HCT116 (cell line): ENCODE results near the gene MARCHF6. TPM values are rescaled to one million over a fixed set of nuclear protein-coding genes. Genes with fewer than 3 reads are reported as not detected.

Experiments used
- ATAC-seq: fragments of 200-7000 bp; cut with Tn5 transposase; 2 replicates; pipeline ENCODE4 v1.9.1; 2020; ENCODE audit warnings: mild to moderate bottlenecking, moderate library complexity
- BruUV-seq: library from RNA; stranded (reverse); fragments of 400-500 nt; replicated peaks from 2 replicates; lab custom pipeline; 2021; lab: Mats Ljungman, UMichigan
- CTCF ChIA-PET: fragments of 300-600 bp; sonication (Branson Sonifier 250); formaldehyde crosslinking; loops from one replicate; lab custom pipeline; 2021; ENCODE audit warnings: antibody characterized with exemption; lab: Charles Lee
- POLR2A ChIA-PET: fragments of 300-600, 350-600 bp; sonication (Branson Sonifier 250); formaldehyde crosslinking; loops from one replicate; lab custom pipeline; 2021; ENCODE audit warnings: antibody characterized with exemption; lab: Charles Lee
- RAD21 ChIA-PET, 2 experiments: fragments of 300-600 bp; sonication (Branson Sonifier 250); formaldehyde crosslinking; loops; one replicate each; lab custom pipeline; 2023; ENCODE audit warnings: low total read pairs in 2 of 2; ENCODE audit not compliant: uncharacterized antibody in 2 of 2, unreplicated experiment in 2 of 2, low non-redundant PET in 1 of 2; lab: Charles Lee
- DNase-seq: peaks from one replicate; pipeline ENCODE4 v3.0.0-alpha.2; 2010; ENCODE audit warnings: low read depth, low spot score
- H2AFZ ChIP-seq: fragments of 200-600 bp; shearing (Covaris generic), sonication (generic); 2 replicates; pipeline ENCODE4 v1.6.1; 2017; ENCODE audit warnings: low read depth, mixed run types, mixed read lengths, antibody characterized with exemption, low read length; ENCODE audit not compliant: poor library complexity, severe bottlenecking
- H3K27ac ChIP-seq: 2 replicates; pipeline ENCODE4 v1.5.1; 2012; ENCODE audit warnings: low read depth, low read length
- H3K27me3 ChIP-seq: fragments of 200-600 bp; sonication (generic); 2 replicates; pipeline ENCODE4 v1.6.1; 2016; ENCODE audit warnings: mixed run types, low read length, mixed read lengths; ENCODE audit not compliant: insufficient read depth
- H3K36me3 ChIP-seq, 2 experiments: fragments of 200-500 bp in 1 of 2; fragments of 200-600 bp in 1 of 2; sonication (Bioruptor generic) in 1 of 2; sonication (generic) in 1 of 2; 2 replicates each; pipeline versions ENCODE4 v1.5.1 to v1.6.1; 2014 to 2016; ENCODE audit warnings: low read length in 2 of 2, inconsistent platforms in 1 of 2, mixed read lengths in 1 of 2, mixed run types in 1 of 2; ENCODE audit not compliant: insufficient read depth in 2 of 2, control insufficient read depth in 1 of 2
- H3K4me1 ChIP-seq, 2 experiments: fragments of 200-600 bp in 1 of 2; sonication (generic) in 1 of 2; 2 replicates each; pipeline versions ENCODE4 v1.5.1 to v1.6.1; 2012 to 2017; ENCODE audit warnings: low read length in 2 of 2, inconsistent platforms in 1 of 2, mild to moderate bottlenecking in 1 of 2, mixed read lengths in 1 of 2, mixed run types in 1 of 2, moderate library complexity in 1 of 2; ENCODE audit not compliant: insufficient read depth in 2 of 2, control insufficient read depth in 1 of 2
- H3K4me2 ChIP-seq: fragments of 200-600 bp; sonication (generic); 2 replicates; pipeline ENCODE4 v1.6.1; 2017; ENCODE audit warnings: mixed run types, low read length, mixed read lengths
- H3K4me3 ChIP-seq, 2 experiments: fragments of 200-600 bp in 1 of 2; sonication (generic) in 1 of 2; replicated peaks in 1 of 2; 2 replicates each; pipeline ENCODE4 v1.5.1; 2011 to 2016; ENCODE audit warnings: low read length in 2 of 2, control low read depth in 1 of 2, low read depth in 1 of 2, mild to moderate bottlenecking in 1 of 2, mixed read lengths in 1 of 2, mixed run types in 1 of 2
- H3K79me2 ChIP-seq: fragments of 200-600 bp; sonication (generic); 2 replicates; pipeline ENCODE4 v1.6.1; 2017; ENCODE audit warnings: mild to moderate bottlenecking, mixed run types, low read length, moderate library complexity, mixed read lengths; ENCODE audit not compliant: insufficient read depth
- H3K9ac ChIP-seq: fragments of 200-600 bp; sonication (generic); 2 replicates; pipeline ENCODE4 v1.6.1; 2016; ENCODE audit warnings: low read length, mixed read lengths
- H3K9me2 ChIP-seq: fragments of 200-600 bp; sonication (generic), shearing (Covaris generic); 2 replicates; pipeline ENCODE4 v1.6.1; 2017; ENCODE audit warnings: mixed run types, mild to moderate bottlenecking, moderate library complexity; ENCODE audit not compliant: insufficient read depth
- H3K9me3 ChIP-seq, 2 experiments: fragments of 200-500 bp in 1 of 2; fragments of 200-600 bp in 1 of 2; sonication (Bioruptor generic) in 1 of 2; sonication (generic) in 1 of 2; 2 replicates each; pipeline ENCODE4 v1.6.1; 2014 to 2017; ENCODE audit warnings: low read length in 2 of 2, mixed read lengths in 2 of 2, inconsistent platforms in 1 of 2, low read depth in 1 of 2, mild to moderate bottlenecking in 1 of 2, mixed run types in 1 of 2, moderate library complexity in 1 of 2; ENCODE audit not compliant: control insufficient read depth in 1 of 2, insufficient read depth in 1 of 2
- H4K20me1 ChIP-seq: fragments of 200-600 bp; sonication (generic), shearing (Covaris generic); 2 replicates; pipeline ENCODE4 v1.6.1; 2017; ENCODE audit warnings: mixed run types, mild to moderate bottlenecking, moderate library complexity; ENCODE audit not compliant: insufficient read depth
- CEBPB ChIP-seq: IDR thresholded peaks from 2 replicates; pipeline ENCODE4 v1.6.1; 2012; ENCODE audit warnings: low read depth
- EZH2 ChIP-seq: fragments of 200-600 bp; sonication (generic); IDR thresholded peaks from 2 replicates; pipeline ENCODE4 v1.6.1; 2017; ENCODE audit warnings: antibody characterized with exemption, mixed run types
- EZH2phosphoT487 ChIP-seq: fragments of 200-600 bp; IDR thresholded peaks from 2 replicates; pipeline ENCODE4 v1.6.1; 2018; ENCODE audit warnings: antibody characterized with exemption, borderline replicate concordance
- FOSL1 ChIP-seq: IDR thresholded peaks from 2 replicates; pipeline ENCODE4 v1.6.1; 2012; ENCODE audit warnings: low read depth
- JUND ChIP-seq: IDR thresholded peaks from 2 replicates; pipeline ENCODE4 v1.6.1; 2012
- POLR2A ChIP-seq: IDR thresholded peaks from 2 replicates; pipeline ENCODE4 v1.7.0; 2011; ENCODE audit warnings: borderline replicate concordance; ENCODE audit not compliant: insufficient read depth, insufficient read length; ENCODE audit errors: extremely low read depth
- POLR2AphosphoS5 ChIP-seq: IDR thresholded peaks from 2 replicates; pipeline ENCODE4 v1.6.1; 2011; ENCODE audit warnings: mild to moderate bottlenecking, low read depth, low read length, moderate library complexity
- RAD21 ChIP-seq: IDR thresholded peaks from 2 replicates; pipeline ENCODE4 v1.6.1; 2012; ENCODE audit warnings: low read depth, mild to moderate bottlenecking
- SIN3A ChIP-seq: IDR thresholded peaks from 2 replicates; pipeline ENCODE4 v1.6.1; 2012; ENCODE audit warnings: low read depth
- SP1 ChIP-seq: IDR thresholded peaks from 2 replicates; pipeline ENCODE4 v1.6.1; 2012; ENCODE audit warnings: low read depth
- TCF7L2 ChIP-seq: IDR thresholded peaks from 2 replicates; pipeline ENCODE4 v1.7.0; 2011; ENCODE audit warnings: borderline replicate concordance, inconsistent platforms; ENCODE audit not compliant: insufficient read depth, insufficient read length; ENCODE audit errors: extremely low read depth
- ZFX ChIP-seq: fragments of 450-650 bp; IDR thresholded peaks from 2 replicates; pipeline ENCODE4 v1.6.1; 2017
- ZNF274 ChIP-seq: fragments of 200-500 bp; sonication (Bioruptor generic); IDR thresholded peaks from 2 replicates; pipeline ENCODE4 v1.6.1; 2014; ENCODE audit warnings: mild to moderate bottlenecking, low read depth, low read length, inconsistent platforms
- intact Hi-C: fragments of 100-400 bp; cut with micrococcal nuclease; formaldehyde crosslinking; loops from 2 replicates; pipeline ENCODE4 v1.10.0; 2022
- total RNA-seq: library from RNA; stranded (reverse); gene quantifications from one replicate; pipeline ENCODE4 v1.2.1, GENCODE V29; 2021; ENCODE audit not compliant: unreplicated experiment
- TF ChIP-seq, protein P1 (sequence below): IDR thresholded peaks from 2 replicates; pipeline ENCODE4 v1.6.1; 2012; ENCODE audit warnings: low read depth
- TF ChIP-seq, protein P2 (sequence below): IDR thresholded peaks from 2 replicates; pipeline ENCODE4 v1.6.1; 2012
- TF ChIP-seq, protein P3 (sequence below): IDR thresholded peaks from 2 replicates; pipeline ENCODE4 v1.6.1; 2011; ENCODE audit warnings: mild to moderate bottlenecking, low read length, moderate library complexity; ENCODE audit not compliant: insufficient replicate concordance; ENCODE audit errors: extremely low read depth
- TF ChIP-seq, protein P4 (sequence below): IDR thresholded peaks from 2 replicates; pipeline ENCODE4 v1.6.1; 2012

The MARCHF6 gene
- total RNA-seq, 1 experiment from 2014 or later, result 144 TPM

DNA sequence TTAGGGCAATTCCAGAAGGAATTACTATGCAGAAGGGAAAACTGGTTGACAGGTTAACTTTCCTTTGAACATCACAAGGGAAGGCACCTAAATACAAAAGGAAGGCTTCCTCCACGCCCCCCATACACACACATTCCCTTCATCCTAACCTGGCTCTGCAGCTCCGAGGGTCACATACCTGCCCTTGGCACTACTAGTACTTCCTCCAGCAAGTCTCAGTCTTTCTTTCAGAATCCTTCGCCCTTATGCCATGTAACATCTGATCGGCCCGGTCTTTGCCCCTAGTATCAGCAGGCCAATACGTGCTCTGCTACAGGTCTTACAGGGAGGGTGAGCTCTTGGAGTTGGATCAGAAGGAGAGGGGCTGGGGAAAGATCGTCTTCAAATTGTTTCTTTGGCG lies 1.6 kb upstream of the MARCHF6 start (continued):
- TF ChIP-seq, protein P1, sequence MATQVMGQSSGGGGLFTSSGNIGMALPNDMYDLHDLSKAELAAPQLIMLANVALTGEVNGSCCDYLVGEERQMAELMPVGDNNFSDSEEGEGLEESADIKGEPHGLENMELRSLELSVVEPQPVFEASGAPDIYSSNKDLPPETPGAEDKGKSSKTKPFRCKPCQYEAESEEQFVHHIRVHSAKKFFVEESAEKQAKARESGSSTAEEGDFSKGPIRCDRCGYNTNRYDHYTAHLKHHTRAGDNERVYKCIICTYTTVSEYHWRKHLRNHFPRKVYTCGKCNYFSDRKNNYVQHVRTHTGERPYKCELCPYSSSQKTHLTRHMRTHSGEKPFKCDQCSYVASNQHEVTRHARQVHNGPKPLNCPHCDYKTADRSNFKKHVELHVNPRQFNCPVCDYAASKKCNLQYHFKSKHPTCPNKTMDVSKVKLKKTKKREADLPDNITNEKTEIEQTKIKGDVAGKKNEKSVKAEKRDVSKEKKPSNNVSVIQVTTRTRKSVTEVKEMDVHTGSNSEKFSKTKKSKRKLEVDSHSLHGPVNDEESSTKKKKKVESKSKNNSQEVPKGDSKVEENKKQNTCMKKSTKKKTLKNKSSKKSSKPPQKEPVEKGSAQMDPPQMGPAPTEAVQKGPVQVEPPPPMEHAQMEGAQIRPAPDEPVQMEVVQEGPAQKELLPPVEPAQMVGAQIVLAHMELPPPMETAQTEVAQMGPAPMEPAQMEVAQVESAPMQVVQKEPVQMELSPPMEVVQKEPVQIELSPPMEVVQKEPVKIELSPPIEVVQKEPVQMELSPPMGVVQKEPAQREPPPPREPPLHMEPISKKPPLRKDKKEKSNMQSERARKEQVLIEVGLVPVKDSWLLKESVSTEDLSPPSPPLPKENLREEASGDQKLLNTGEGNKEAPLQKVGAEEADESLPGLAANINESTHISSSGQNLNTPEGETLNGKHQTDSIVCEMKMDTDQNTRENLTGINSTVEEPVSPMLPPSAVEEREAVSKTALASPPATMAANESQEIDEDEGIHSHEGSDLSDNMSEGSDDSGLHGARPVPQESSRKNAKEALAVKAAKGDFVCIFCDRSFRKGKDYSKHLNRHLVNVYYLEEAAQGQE, result no peak

DNA sequence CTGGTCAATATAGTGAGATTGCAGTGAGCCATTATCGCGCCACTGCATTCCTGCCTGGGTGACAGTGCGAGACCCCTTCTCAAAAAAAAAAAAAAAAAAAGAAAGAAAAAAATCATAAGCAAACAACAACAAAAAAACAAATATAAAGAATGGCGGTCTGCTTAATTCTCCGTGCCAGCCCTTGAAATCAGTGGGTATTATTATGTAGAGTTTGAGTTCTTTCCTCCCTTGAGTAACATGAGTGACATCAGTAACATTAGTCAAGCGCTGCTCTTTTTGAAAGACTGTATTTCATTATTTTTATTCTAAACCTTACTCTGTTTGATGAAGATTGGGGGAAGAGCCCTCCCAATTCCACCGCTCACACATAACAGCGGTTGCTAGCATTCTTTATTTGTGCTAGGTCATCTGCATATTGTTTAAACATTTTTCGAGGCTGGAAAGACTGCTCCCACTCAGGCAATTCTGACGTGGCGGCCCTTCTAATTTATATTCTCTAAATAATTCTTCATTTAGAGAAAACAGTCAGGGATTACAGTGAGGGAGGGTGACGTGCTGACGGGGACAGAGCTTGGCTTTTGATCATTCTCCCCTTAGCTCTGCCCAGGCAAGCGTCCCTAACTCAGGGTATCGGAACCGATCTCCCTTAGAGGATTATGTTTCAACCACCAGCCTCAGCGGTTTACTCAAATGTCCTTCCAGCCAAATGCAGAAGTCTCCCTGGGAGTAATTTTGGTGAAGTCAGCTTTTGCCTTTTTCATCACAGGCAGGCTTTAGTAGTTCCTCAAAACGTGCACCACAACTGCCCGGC lies 860 bp upstream of the MARCHF6 start:
- H3K79me2 ChIP-seq, result peaks cover 45% of the 10 kb centered on the region
- H2AFZ ChIP-seq, result no peak overlapping the region
- RAD21 ChIA-PET, result interaction anchor here in 1 of 2 experiments (1.1 kb wide), 1 partner anchor 69 kb away, joined by 3 read pairs; no protein-coding TSS in a partner anchor
- no peaks in the 10 kb centered on the region for H3K27me3 ChIP-seq
- DNase-seq (no peak), ATAC-seq (no peak)
- peak overlapping the region; percentile 85 to 91 for H3K4me3 ChIP-seq
- H3K9me3 ChIP-seq, result no peaks in the 10 kb centered on the region
- H3K9ac ChIP-seq, result peak overlapping the region; percentile 96
- peak overlapping the region; percentile 97 for H3K27ac ChIP-seq
- no peaks in the 10 kb centered on the region for H3K9me2 ChIP-seq
- TSS peak; percentile 93 for BruUV-seq
- CTCF ChIA-PET, result interaction anchor here (1.5 to 2.0 kb wide), 2 partner anchors 12 to 69 kb away, joined by 6 to 17 read pairs; no protein-coding TSS in a partner anchor
- intact Hi-C loops, result no loop called here
- no peaks in the 10 kb centered on the region; the same call in 1 of the 2 replicates for H4K20me1 ChIP-seq
- no peaks in the 10 kb centered on the region for H3K36me3 ChIP-seq
- H3K4me1 ChIP-seq, result peaks cover 18 to 29% of the 10 kb centered on the region in 2 experiments
- peak overlapping the region; percentile 90 for H3K4me2 ChIP-seq
- POLR2A ChIA-PET, result interaction anchor here (1.0 to 2.9 kb wide), 6 partner anchors 14 to 49 kb away, joined by 3 to 14 read pairs (median 6); no protein-coding TSS in a partner anchor
- TF ChIP-seq RAD21 (no peak), EZH2phosphoT487 (no peak), SP1 (no peak), EZH2 (no peak), JUND (no peak), TCF7L2 (no peak), POLR2AphosphoS5 (no peak), CEBPB (no peak), ZNF274 (no peak), FOSL1 (no peak), POLR2A (no peak), SIN3A (no peak), ZFX (no peak)
- TF ChIP-seq, protein P2, sequence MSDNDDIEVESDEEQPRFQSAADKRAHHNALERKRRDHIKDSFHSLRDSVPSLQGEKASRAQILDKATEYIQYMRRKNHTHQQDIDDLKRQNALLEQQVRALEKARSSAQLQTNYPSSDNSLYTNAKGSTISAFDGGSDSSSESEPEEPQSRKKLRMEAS, result no peak
- TF ChIP-seq, protein P3, sequence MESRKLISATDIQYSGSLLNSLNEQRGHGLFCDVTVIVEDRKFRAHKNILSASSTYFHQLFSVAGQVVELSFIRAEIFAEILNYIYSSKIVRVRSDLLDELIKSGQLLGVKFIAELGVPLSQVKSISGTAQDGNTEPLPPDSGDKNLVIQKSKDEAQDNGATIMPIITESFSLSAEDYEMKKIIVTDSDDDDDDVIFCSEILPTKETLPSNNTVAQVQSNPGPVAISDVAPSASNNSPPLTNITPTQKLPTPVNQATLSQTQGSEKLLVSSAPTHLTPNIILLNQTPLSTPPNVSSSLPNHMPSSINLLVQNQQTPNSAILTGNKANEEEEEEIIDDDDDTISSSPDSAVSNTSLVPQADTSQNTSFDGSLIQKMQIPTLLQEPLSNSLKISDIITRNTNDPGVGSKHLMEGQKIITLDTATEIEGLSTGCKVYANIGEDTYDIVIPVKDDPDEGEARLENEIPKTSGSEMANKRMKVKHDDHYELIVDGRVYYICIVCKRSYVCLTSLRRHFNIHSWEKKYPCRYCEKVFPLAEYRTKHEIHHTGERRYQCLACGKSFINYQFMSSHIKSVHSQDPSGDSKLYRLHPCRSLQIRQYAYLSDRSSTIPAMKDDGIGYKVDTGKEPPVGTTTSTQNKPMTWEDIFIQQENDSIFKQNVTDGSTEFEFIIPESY, result no peak
- TF ChIP-seq, protein P4, sequence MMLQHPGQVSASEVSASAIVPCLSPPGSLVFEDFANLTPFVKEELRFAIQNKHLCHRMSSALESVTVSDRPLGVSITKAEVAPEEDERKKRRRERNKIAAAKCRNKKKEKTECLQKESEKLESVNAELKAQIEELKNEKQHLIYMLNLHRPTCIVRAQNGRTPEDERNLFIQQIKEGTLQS, result no peak
